ENCODE data around the gene DNMT3A. TPM values are rescaled to one million over a fixed set of nuclear protein-coding genes. Genes with fewer than 3 reads are reported as not detected.

Gene DNMT3A
- total RNA-seq, 1 donor from 2014 or later = 58.1 TPM

- FAIRE-seq (no peak), DNase-seq (ENCODE audit: low read depth) (no peak)
- TF ChIP-seq EZH2 (IDR thresholded peaks at IDR 0.05; ENCODE audit: insufficient read depth, low read length) (no peak), CTCF (IDR thresholded peaks at IDR 0.05; ENCODE audit: insufficient read depth, low read depth, low read length) (no peak)
- no peak overlapping the region for H3K27ac Mint-ChIP-seq (ENCODE audit: unreplicated experiment)
- H3K4me3 ChIP-seq (ENCODE audit: insufficient read depth, low read depth, low read length) = no peak overlapping the region
- H3K9ac ChIP-seq (ENCODE audit: low read length) = no peak overlapping the region
- H4K20me1 ChIP-seq (ENCODE audit: insufficient read depth, low read length) = no peaks in the 10 kb centered on the region
- no peaks in the 10 kb centered on the region for H3K9me3 Mint-ChIP-seq (ENCODE audit: unreplicated experiment)
- H3K27me3 ChIP-seq (ENCODE audit: insufficient read depth, low read length) = no peaks in the 10 kb centered on the region
- H3K4me2 ChIP-seq (ENCODE audit: low read length) = no peak overlapping the region
- no peak overlapping the region for H3K4me3 Mint-ChIP-seq (ENCODE audit: unreplicated experiment)
- peaks cover 2% of the 10 kb centered on the region for H3K36me3 ChIP-seq (ENCODE audit: insufficient read depth, low read length)
- no peaks in the 10 kb centered on the region for H3K9me3 ChIP-seq (ENCODE audit: insufficient read depth, low read depth, low read length)
- H3K79me2 ChIP-seq (ENCODE audit: insufficient read depth, low read length) = no peaks in the 10 kb centered on the region
- peaks cover under 1% of the 10 kb centered on the region for H3K4me1 ChIP-seq (ENCODE audit: insufficient read depth, low read length)
- H3K36me3 Mint-ChIP-seq (ENCODE audit: low read depth, unreplicated experiment) = peaks cover 11% of the 10 kb centered on the region
- H2AFZ ChIP-seq (ENCODE audit: low read depth, low read length) = no peak overlapping the region
- peaks cover 18% of the 10 kb centered on the region for H3K4me1 Mint-ChIP-seq (ENCODE audit: low read depth, unreplicated experiment)
- no peaks in the 10 kb centered on the region for H3K27me3 Mint-ChIP-seq (ENCODE audit: low read depth, unreplicated experiment)
- no peak overlapping the region for H3K27ac ChIP-seq (ENCODE audit: low read depth, low read length)
These were observed 79.4 kb downstream of the DNMT3A start for GRCh38 chr2:25262288-25262687.

- Mint-ChIP-seq H3K4me3 (ENCODE audit: unreplicated experiment) (no peak overlapping the region), H3K9me3 (ENCODE audit: unreplicated experiment) (peaks cover under 1% of the 10 kb centered on the region), H3K27me3 (ENCODE audit: low read depth, unreplicated experiment) (no peaks in the 10 kb centered on the region), H3K4me1 (ENCODE audit: low read depth, unreplicated experiment) (peaks cover 15% of the 10 kb centered on the region), H3K36me3 (ENCODE audit: low read depth, unreplicated experiment) (peaks cover 23% of the 10 kb centered on the region), H3K27ac (ENCODE audit: unreplicated experiment) (no peak overlapping the region)
- Histone ChIP-seq H3K4me3 (ENCODE audit: insufficient read depth, low read depth, low read length) (no peak overlapping the region), H3K27me3 (ENCODE audit: insufficient read depth, low read length) (no peaks in the 10 kb centered on the region), H3K79me2 (ENCODE audit: insufficient read depth, low read length) (no peaks in the 10 kb centered on the region), H2AFZ (ENCODE audit: low read depth, low read length) (no peak overlapping the region), H4K20me1 (ENCODE audit: insufficient read depth, low read length) (no peaks in the 10 kb centered on the region), H3K27ac (ENCODE audit: low read depth, low read length) (no peak overlapping the region), H3K9me3 (ENCODE audit: insufficient read depth, low read depth, low read length) (no peaks in the 10 kb centered on the region), H3K9ac (ENCODE audit: low read length) (no peak overlapping the region), H3K4me1 (ENCODE audit: insufficient read depth, low read length) (peaks cover 8% of the 10 kb centered on the region), H3K4me2 (ENCODE audit: low read length) (no peak overlapping the region), H3K36me3 (ENCODE audit: insufficient read depth, low read length) (no peaks in the 10 kb centered on the region)
- TF ChIP-seq CTCF (IDR thresholded peaks at IDR 0.05; ENCODE audit: insufficient read depth, low read depth, low read length) (no peak), EZH2 (IDR thresholded peaks at IDR 0.05; ENCODE audit: insufficient read depth, low read length) (no peak)
- no peak for DNase-seq (ENCODE audit: low read depth)
- no peak for FAIRE-seq
These were observed 82.0 kb downstream of the DNMT3A start for GRCh38 chr2:25259737-25260124.

GRCh38 chr2:25258847-25259736 is 82.6 kb downstream of the DNMT3A start:
- DNase-seq (ENCODE audit: low read depth) (no peak), FAIRE-seq (no peak)
- Mint-ChIP-seq H3K9me3 (ENCODE audit: unreplicated experiment) (peaks cover 4% of the 10 kb centered on the region), H3K27ac (ENCODE audit: unreplicated experiment) (no peak overlapping the region), H3K27me3 (ENCODE audit: low read depth, unreplicated experiment) (peaks cover 2% of the 10 kb centered on the region), H3K36me3 (ENCODE audit: low read depth, unreplicated experiment) (peaks cover 28% of the 10 kb centered on the region), H3K4me3 (ENCODE audit: unreplicated experiment) (no peak overlapping the region), H3K4me1 (ENCODE audit: low read depth, unreplicated experiment) (peaks cover 15% of the 10 kb centered on the region)
- Histone ChIP-seq H3K4me2 (ENCODE audit: low read length) (no peak overlapping the region), H3K36me3 (ENCODE audit: insufficient read depth, low read length) (no peaks in the 10 kb centered on the region), H3K4me3 (ENCODE audit: insufficient read depth, low read depth, low read length) (no peak overlapping the region), H3K27ac (ENCODE audit: low read depth, low read length) (no peak overlapping the region), H3K9me3 (ENCODE audit: insufficient read depth, low read depth, low read length) (no peaks in the 10 kb centered on the region), H4K20me1 (ENCODE audit: insufficient read depth, low read length) (no peaks in the 10 kb centered on the region), H3K9ac (ENCODE audit: low read length) (no peak overlapping the region), H3K79me2 (ENCODE audit: insufficient read depth, low read length) (no peaks in the 10 kb centered on the region), H2AFZ (ENCODE audit: low read depth, low read length) (no peak overlapping the region), H3K4me1 (ENCODE audit: insufficient read depth, low read length) (peaks cover 8% of the 10 kb centered on the region), H3K27me3 (ENCODE audit: insufficient read depth, low read length) (no peaks in the 10 kb centered on the region)
- TF ChIP-seq EZH2 (IDR thresholded peaks at IDR 0.05; ENCODE audit: insufficient read depth, low read length) = no peak
- TF ChIP-seq CTCF (IDR thresholded peaks at IDR 0.05; ENCODE audit: insufficient read depth, low read depth, low read length) = no peak
